ENCODE measurements around the gene ARPC1A.

Gene ARPC1A

GRCh38 chr7:99379043-99379577 is 53.4 kb downstream of the ARPC1A start:
- no peak for TF ChIP-seq CTCF (IDR thresholded peaks at IDR 0.05)

- TF ChIP-seq CTCF (IDR thresholded peaks at IDR 0.05), result no peak
Observed at GRCh38 chr7:99380032-99380822, 54.5 kb downstream of the ARPC1A start.

- no peak for TF ChIP-seq CTCF (IDR thresholded peaks at IDR 0.05)
Observed at GRCh38 chr7:99380823-99381663, 55.3 kb downstream of the ARPC1A start.

- no peak for TF ChIP-seq CTCF (IDR thresholded peaks at IDR 0.05)
Observed at GRCh38 chr7:99381664-99382075, 56.0 kb downstream of the ARPC1A start.

- no peak for TF ChIP-seq CTCF (IDR thresholded peaks at IDR 0.05)
Observed at GRCh38 chr7:99383203-99383602, 57.5 kb downstream of the ARPC1A start.

GRCh38 chr7:99383791-99384370 is 58.2 kb downstream of the ARPC1A start:
- TF ChIP-seq CTCF (IDR thresholded peaks at IDR 0.05), result no peak

GRCh38 chr7:99384523-99384922 is 58.8 kb downstream of the ARPC1A start:
- no peak for TF ChIP-seq CTCF (IDR thresholded peaks at IDR 0.05)

Measured in LNCAP (cell line).